ENCODE results near the gene AUTS2. TPM values are rescaled to one million over a fixed set of nuclear protein-coding genes. Genes with fewer than 3 reads are reported as not detected.

The AUTS2 gene
- total RNA-seq, 1 donor from 2014 or later: 94.1 TPM

- Mint-ChIP-seq H3K27me3 (no peaks in the 10 kb centered on the region), H3K36me3 (peaks cover 62% of the 10 kb centered on the region), H3K4me1 (ENCODE audit: unreplicated experiment) (peaks cover 11% of the 10 kb centered on the region), H3K4me3 (peak overlapping the region; percentile 72), H3K27ac (peak overlapping the region; percentile 84), H3K9me3 (no peaks in the 10 kb centered on the region)
- TF ChIP-seq, protein P1, sequence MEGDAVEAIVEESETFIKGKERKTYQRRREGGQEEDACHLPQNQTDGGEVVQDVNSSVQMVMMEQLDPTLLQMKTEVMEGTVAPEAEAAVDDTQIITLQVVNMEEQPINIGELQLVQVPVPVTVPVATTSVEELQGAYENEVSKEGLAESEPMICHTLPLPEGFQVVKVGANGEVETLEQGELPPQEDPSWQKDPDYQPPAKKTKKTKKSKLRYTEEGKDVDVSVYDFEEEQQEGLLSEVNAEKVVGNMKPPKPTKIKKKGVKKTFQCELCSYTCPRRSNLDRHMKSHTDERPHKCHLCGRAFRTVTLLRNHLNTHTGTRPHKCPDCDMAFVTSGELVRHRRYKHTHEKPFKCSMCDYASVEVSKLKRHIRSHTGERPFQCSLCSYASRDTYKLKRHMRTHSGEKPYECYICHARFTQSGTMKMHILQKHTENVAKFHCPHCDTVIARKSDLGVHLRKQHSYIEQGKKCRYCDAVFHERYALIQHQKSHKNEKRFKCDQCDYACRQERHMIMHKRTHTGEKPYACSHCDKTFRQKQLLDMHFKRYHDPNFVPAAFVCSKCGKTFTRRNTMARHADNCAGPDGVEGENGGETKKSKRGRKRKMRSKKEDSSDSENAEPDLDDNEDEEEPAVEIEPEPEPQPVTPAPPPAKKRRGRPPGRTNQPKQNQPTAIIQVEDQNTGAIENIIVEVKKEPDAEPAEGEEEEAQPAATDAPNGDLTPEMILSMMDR (conservative IDR thresholded peaks at IDR 0.05): no peak
- no peak for DNase-seq (ENCODE audit: extremely low spot score, unreplicated experiment)
Observed at GRCh38 chr7:70787286-70787685, 1189.0 kb downstream of the AUTS2 start.

- peak overlapping the region; percentile 84 for H3K27ac Mint-ChIP-seq
- H3K27me3 Mint-ChIP-seq: no peaks in the 10 kb centered on the region
- TF ChIP-seq, protein P1 (conservative IDR thresholded peaks at IDR 0.05): no peak
- peaks cover 65% of the 10 kb centered on the region for H3K36me3 Mint-ChIP-seq
- no peak for DNase-seq (ENCODE audit: extremely low spot score, unreplicated experiment)
- H3K9me3 Mint-ChIP-seq: no peaks in the 10 kb centered on the region
- peak overlapping the region; percentile 72 for H3K4me3 Mint-ChIP-seq
- peaks cover 11% of the 10 kb centered on the region for H3K4me1 Mint-ChIP-seq (ENCODE audit: unreplicated experiment)
Observed at GRCh38 chr7:70787771-70788170, 1189.5 kb downstream of the AUTS2 start.

DNA sequence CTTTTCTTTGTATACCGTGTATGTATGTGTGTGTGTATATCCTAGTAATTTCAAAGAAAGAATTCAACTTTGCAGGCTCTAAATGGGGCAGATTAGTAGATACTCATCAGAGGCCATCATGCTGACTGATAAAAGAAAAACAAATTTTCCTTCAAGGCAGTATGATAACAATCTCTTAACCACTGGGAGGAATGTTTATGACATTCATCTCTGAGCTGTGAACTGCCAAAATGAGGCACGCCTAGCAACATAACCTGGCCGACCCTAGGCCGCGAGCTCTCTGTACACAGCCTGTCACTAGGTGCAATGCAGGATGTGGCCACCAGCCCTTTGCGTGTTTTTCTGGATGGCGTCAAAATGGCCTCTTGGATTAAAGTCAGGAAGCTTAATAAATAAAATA, 1190.0 kb downstream of the AUTS2 start:
- H3K27ac Mint-ChIP-seq: peak overlapping the region; percentile 84
- H3K4me3 Mint-ChIP-seq: no peak overlapping the region
- H3K27me3 Mint-ChIP-seq: no peaks in the 10 kb centered on the region
- no peaks in the 10 kb centered on the region for H3K9me3 Mint-ChIP-seq
- DNase-seq (ENCODE audit: extremely low spot score, unreplicated experiment): no peak
- H3K36me3 Mint-ChIP-seq: peaks cover 62% of the 10 kb centered on the region
- TF ChIP-seq, protein P1 (conservative IDR thresholded peaks at IDR 0.05): peak; percentile 50
- H3K4me1 Mint-ChIP-seq (ENCODE audit: unreplicated experiment): peaks cover 11% of the 10 kb centered on the region

GRCh38 chr7:70789481-70790214, 1191.4 kb downstream of the AUTS2 start:
- Mint-ChIP-seq H3K27ac (no peak overlapping the region), H3K27me3 (no peaks in the 10 kb centered on the region), H3K4me1 (ENCODE audit: unreplicated experiment) (peaks cover 11% of the 10 kb centered on the region), H3K9me3 (no peaks in the 10 kb centered on the region), H3K36me3 (peaks cover 60% of the 10 kb centered on the region), H3K4me3 (no peak overlapping the region)
- TF ChIP-seq, protein P1 (conservative IDR thresholded peaks at IDR 0.05): no peak
- DNase-seq (ENCODE audit: extremely low spot score, unreplicated experiment): no peak

DNA sequence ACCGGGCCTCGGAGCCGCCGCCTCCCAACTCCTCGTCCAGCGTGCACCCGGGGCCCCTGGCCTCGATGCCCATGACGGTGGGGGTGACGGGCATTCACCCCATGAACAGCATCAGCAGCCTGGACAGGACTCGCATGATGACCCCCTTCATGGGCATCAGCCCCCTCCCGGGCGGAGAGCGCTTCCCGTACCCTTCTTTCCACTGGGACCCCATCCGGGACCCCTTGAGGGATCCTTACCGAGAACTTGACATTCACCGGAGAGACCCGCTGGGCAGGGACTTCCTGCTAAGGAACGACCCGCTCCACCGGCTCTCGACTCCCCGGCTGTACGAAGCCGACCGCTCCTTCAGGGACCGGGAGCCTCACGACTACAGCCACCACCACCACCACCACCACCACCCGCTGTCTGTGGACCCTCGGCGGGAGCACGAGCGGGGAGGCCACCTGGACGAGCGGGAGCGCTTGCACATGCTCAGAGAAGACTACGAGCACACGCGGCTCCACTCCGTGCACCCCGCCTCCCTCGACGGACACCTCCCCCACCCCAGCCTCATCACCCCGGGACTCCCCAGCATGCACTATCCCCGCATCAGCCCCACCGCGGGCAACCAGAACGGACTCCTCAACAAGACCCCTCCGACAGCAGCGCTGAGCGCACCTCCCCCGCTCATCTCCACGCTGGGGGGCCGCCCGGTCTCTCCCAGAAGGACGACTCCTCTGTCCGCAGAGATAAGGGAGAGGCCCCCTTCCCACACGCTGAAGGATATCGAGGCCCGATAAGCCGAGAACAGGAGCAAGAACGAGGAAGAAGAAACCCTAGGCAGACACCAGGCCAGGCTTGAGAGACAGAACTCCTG, 1192.2 kb downstream of the AUTS2 start:
- Mint-ChIP-seq H3K9me3 (no peaks in the 10 kb centered on the region), H3K4me1 (ENCODE audit: unreplicated experiment) (peaks cover 11% of the 10 kb centered on the region), H3K4me3 (no peak overlapping the region), H3K36me3 (peaks cover 59% of the 10 kb centered on the region), H3K27me3 (no peaks in the 10 kb centered on the region), H3K27ac (peak overlapping the region; percentile 69)
- DNase-seq (ENCODE audit: extremely low spot score, unreplicated experiment): no peak
- TF ChIP-seq, protein P1 (conservative IDR thresholded peaks at IDR 0.05): no peak
